OCI-LY1 (cell line): Measurements from ENCODE around the gene TNFAIP8.

ENCODE experiments used
- CTCF ChIP-seq: fragments of 200-600 bp; sonication (generic), shearing (Covaris generic); IDR thresholded peaks from 2 replicates; pipeline ENCODE4 v1.5.1; 2017; ENCODE audit warnings: mild to moderate bottlenecking, antibody characterized with exemption, low read length, moderate library complexity, mixed read lengths
- EZH2 ChIP-seq: fragments of 200-600 bp; sonication (generic), shearing (Covaris generic); IDR thresholded peaks from 2 replicates; pipeline ENCODE4 v1.8.0; 2017; ENCODE audit warnings: borderline replicate concordance, mixed run types, mild to moderate bottlenecking, antibody characterized with exemption, low read length, moderate library complexity, mixed read lengths

GRCh38 chr5:119379096-119379495 lies 23.3 kb downstream of the TNFAIP8 start:
- no peak for TF ChIP-seq CTCF
- no peak for TF ChIP-seq EZH2
